Adrenal gland (tissue), 12 donors: ENCODE results near the gene TRAPPC2L. TPM values are rescaled to one million over a fixed set of nuclear protein-coding genes. Genes with fewer than 3 reads are reported as not detected.

ENCODE experiments used
- DNase-seq, 7 donors: peaks; one replicate each; pipeline ENCODE4 v3.0.0-alpha.2; 2019 to 2020
- H3K27ac ChIP-seq, 5 donors: fragments of 200-600 bp; sonication (generic) in 4 of 5; 1 replicate in 3 of 5; 2 replicates in 2 of 5; pipeline versions ENCODE4 v1.5.1 to v1.8.0; 2016 to 2020; ENCODE audit warnings: mild to moderate bottlenecking in 1 of 5
- H3K27me3 ChIP-seq: fragments of 200-600 bp; 2 replicates; pipeline ENCODE4 v1.8.0; 2021
- H3K36me3 ChIP-seq, 2 donors: fragments of 200-600 bp; replicated peaks in 1 of 2; 1 replicate in 1 of 2; 2 replicates in 1 of 2; pipeline versions ENCODE4 v1.5.1 to v1.8.0; 2018 to 2022
- H3K4me1 ChIP-seq, 2 donors: fragments of 200-600 bp; replicated peaks in 1 of 2; 1 replicate in 1 of 2; 2 replicates in 1 of 2; pipeline versions ENCODE4 v1.5.1 to v1.8.0; 2018 to 2021
- H3K4me3 ChIP-seq, 4 donors: fragments of 200-600 bp; sonication (generic) in 3 of 4; one replicate each; pipeline ENCODE4 v1.5.1; 2016 to 2018
- H3K9me3 ChIP-seq, 3 donors: fragments of 200-600 bp; sonication (generic) in 1 of 3; replicated peaks in 1 of 3; 1 replicate in 2 of 3; 2 replicates in 1 of 3; pipeline versions ENCODE4 v1.5.1 to v1.8.0; 2016 to 2021
- CTCF ChIP-seq, 6 experiments: fragments of 450-650 bp in 4 of 6; fragments of 200-600 bp in 2 of 6; sonication (generic) in 1 of 6; IDR thresholded peaks; 1 replicate in 5 of 6; 2 replicates in 1 of 6; pipeline versions ENCODE4 v1.5.1 to v1.8.0; 2016 to 2021; ENCODE audit warnings: antibody characterized with exemption in 6 of 6, mild to moderate bottlenecking in 2 of 6, moderate library complexity in 1 of 6
- POLR2A ChIP-seq, 2 donors: fragments of 450-650 bp; IDR thresholded peaks; one replicate each; pipeline ENCODE4 v1.6.1; 2017; ENCODE audit warnings: antibody characterized with exemption in 2 of 2, mild to moderate bottlenecking in 2 of 2, moderate library complexity in 1 of 2
- WGBS, 4 donors: extraction: QIAGEN DNeasy Blood & Tissue Kit in 2 of 4; methylation state at CpG; one replicate each; pipeline versions ENCODE4 v1.1.5 to v1.1.7; 2013 to 2017; 5-methylcytosine and 5-hydroxymethylcytosine counted together
- intact Hi-C, 2 donors: fragments of 100-400 bp; cut with DNase I; formaldehyde crosslinking; loops; one replicate each; pipeline versions ENCODE4 v1.14.1 to v1.15.0; 2022 to 2023
- polyA plus RNA-seq, 3 donors: library from polyadenylated mRNA; stranded (reverse); fragments of 200-250 nt in 2 of 3; fragments of 350-450 nt in 1 of 3; fragmentation: Illumina TruSeq in 1 of 3; extraction: RNeasy Lipid Tissue Mini Kit (QIAGEN cat#74804) in 1 of 3; gene quantifications; one replicate each; pipeline ENCODE4 v1.2.3, GENCODE V29; 2013 to 2014
- total RNA-seq, 9 donors: library from RNA; depleted of rRNA in 4 of 9; stranded (reverse); fragments of >200 nt in 4 of 9; fragments of 120-200 nt in 1 of 9; fragmentation: NEBNext Ultra II Directional in 1 of 9; extraction: Animal tissue kit (Norgen Biotek cat#: 25700) in 1 of 9; gene quantifications; one replicate each; pipeline versions ENCODE4 v1.1.0 to v1.2.4, GENCODE V29; 2013 to 2023
- donor health status: healthy with polysubstance abuse.
- donor health status: Bipolar disorder and iron deficiency.
- donor health status: DM: yes; HTN: yes; CAD: no.
- donor health status: DM: no; HTN: no; CAD: no.
- donor health status: DM: no; HTN: no; CAD: no.
- donor health status: DM: yes; HTN: yes; CAD: no.

Gene TRAPPC2L
- total and polyA plus RNA-seq, 12 donors = 56.7 to 279 (median 149) TPM

DNA sequence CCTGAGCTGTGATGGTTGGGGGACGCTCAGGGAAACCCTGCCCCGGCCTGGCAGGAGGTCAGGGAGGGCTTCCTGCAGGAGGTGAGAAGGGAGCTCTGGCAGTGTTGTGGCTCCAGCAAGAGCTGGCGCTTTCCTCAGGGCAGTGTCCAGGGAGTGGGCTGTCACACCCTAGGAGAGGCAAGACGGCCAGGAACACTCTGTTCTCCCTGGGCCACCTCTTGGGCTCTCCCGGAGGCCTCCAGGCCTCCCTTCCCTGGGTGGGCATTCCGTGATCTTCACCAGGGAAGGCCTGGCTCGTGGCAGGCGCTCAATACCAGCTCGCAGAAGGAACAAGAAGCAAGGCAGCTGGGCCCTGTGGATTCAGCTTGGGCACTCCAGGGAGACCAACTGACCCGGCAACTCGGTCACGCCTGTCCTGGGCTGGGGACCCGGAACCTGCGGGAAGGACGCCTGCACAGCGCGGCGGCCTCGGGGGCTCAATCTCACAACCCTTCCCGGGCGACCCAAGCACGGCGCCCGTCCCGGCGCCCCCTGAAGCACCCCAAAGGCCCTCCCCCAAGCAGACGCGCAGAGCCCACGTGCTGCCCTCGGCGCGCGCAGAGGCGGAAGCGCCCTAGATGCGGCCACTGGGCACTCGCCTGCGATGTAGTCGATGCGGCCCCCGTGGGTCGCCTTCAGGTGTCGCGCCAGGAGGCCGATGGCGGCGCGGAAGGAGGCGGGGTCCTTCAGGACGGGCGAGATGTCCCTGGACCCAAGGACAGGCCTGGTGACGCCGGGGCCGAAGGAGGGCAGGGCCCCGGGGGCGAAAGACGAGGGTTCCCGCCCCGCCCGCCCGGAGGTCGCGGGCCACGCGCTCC, 45.8 kb upstream of the TRAPPC2L start:
- intact Hi-C loops = no loop called here
- 0 to 1% (median 0%) methylated on average over 2 to 65 of the region's 65 CpGs for WGBS, 4 donors
- peak overlapping the region; percentile 77 to 99 (median 91) for H3K27ac ChIP-seq
- H3K27me3 ChIP-seq = no peaks in the 10 kb centered on the region
- H3K4me3 ChIP-seq = peak overlapping the region; percentile 41 to 92 (median 54)
- peak; percentile 17 to 71 for TF ChIP-seq POLR2A (IDR thresholded peaks at IDR 0.05)
- no peak for TF ChIP-seq CTCF (IDR thresholded peaks at IDR 0.05)
- H3K36me3 ChIP-seq = no peaks in the 10 kb centered on the region
- no peaks in the 10 kb centered on the region for H3K9me3 ChIP-seq
- peak; percentile 76 to 89 (median 84) for DNase-seq
- H3K4me1 ChIP-seq = peaks cover 23 to 29% of the 10 kb centered on the region in 2 donors

DNA sequence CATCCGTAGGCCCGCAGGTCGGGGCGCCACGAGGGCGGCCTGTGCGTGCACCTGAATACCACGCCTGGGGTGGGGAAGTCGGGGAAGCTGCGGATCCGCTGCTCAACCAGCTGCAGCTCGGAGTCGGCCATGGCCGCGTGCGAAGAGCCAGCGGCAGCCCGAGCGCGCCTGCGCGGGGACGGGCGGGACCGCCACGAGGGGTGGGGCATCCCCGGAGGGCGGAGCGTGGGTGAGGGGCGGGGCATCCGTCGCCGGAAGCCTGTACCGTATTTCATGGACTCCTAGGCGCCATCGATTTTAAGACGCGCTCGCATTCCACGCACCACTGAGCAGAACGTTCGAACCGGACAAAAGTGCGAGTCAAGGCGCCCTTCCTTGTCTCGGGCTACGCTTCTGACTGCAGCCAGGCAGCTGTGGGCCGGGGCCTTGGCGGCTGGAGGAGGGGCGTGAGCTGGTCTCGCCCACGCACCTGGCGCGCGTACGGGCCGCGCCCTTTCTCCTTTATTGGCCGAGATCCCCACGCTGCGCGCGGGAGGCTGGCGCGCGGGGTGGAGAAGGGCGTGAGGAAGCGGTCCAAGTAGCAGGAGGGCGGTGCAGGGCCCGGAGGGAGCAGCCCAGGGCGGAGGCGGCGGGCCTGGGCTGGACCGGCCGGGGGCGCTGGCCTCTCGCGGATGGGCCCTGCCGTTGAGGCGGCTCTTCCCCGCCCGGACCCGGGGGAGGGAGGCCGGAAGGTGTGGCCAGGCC, 45.0 kb upstream of the TRAPPC2L start, which contains the start of gene APRT:
Gene APRT (minus strand): TSS at position 160 of the 744 bp plus-strand sequence. CDS start 29 bp downstream, at position 131.
- Histone ChIP-seq H3K4me1 (peaks cover 23 to 29% of the 10 kb centered on the region in 2 donors), H3K9me3 (no peaks in the 10 kb centered on the region), H3K36me3 (no peaks in the 10 kb centered on the region), H3K27ac (peak within 1 kb of the TSS; percentile 77 to 99 (median 91)), H3K4me3 (peak within 1 kb of the TSS; percentile 41 to 92 (median 54)), H3K27me3 (no peaks in the 10 kb centered on the region)
- TF ChIP-seq CTCF (IDR thresholded peaks at IDR 0.05) = peak in 5 of 6 experiments; percentile 11 to 45 (median 31)
- peak in 1 of 2 donors; percentile 67 for TF ChIP-seq POLR2A (IDR thresholded peaks at IDR 0.05)
- intact Hi-C loops = no loop called here
- DNase-seq = peak; percentile 95 to 98 (median 96)
- WGBS, 4 donors = 0% methylated on average over 23 to 84 of the region's 84 CpGs; no CpG with 5 or more reads in 1 of the 4 donors

DNA sequence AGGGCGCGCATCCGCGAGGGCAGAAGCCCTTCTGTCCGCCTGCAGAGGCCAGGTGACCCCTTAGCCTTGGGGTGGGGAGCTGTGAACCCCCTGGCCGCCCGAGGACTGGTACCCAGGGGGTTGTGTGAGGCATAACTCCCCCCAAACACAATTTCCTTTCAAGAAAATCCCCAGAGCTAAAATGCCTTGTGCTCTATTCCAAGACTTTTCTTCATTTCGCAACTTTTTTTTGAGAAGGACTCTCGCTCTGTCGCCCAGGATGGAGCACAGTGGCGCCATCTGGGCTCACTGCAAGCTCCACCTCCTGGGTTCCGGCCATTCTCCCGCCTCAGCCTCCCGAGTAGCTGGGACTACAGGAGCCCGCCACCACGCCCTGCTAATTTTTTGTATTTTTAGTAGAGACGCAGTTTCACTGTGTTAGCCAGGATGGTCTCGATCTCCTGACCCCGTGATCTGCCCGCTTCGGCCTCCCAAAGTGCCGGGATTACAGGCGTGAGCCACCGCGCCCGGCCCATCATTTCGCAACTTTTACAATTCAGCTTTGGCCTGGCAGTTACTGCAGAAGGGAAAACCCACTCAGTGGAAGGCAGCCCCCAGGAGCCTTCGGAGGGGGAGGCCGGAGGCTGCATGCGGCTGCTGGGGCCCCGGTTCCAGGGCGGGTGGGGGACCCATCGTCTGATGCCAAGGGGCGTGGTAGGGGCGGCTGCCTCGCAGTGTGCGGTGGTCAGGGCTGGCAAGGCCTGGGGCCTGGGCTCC, 44.2 kb upstream of the TRAPPC2L start:
- H3K4me3 ChIP-seq = peak overlapping the region in 2 of 4 donors; percentile 26 to 92
- TF ChIP-seq POLR2A (IDR thresholded peaks at IDR 0.05) (no peak), CTCF (IDR thresholded peaks at IDR 0.05) (peak in 1 of 6 experiments; percentile 12)
- H3K27ac ChIP-seq = peak overlapping the region; percentile 77 to 99 (median 91)
- intact Hi-C loops = no loop called here
- peak; percentile 39 to 82 (median 69) for DNase-seq
- H3K9me3 ChIP-seq = no peaks in the 10 kb centered on the region
- H3K27me3 ChIP-seq = no peaks in the 10 kb centered on the region
- no peaks in the 10 kb centered on the region for H3K36me3 ChIP-seq
- H3K4me1 ChIP-seq = peaks cover 23 to 29% of the 10 kb centered on the region in 2 donors
- WGBS, 4 donors = 42 to 50% (median 45%) methylated on average over 27 to 37 of the region's 37 CpGs
